HepG2 (cell line): Measurements from ENCODE around the gene IQCE. TPM values are rescaled to one million over a fixed set of nuclear protein-coding genes. Genes with fewer than 3 reads are reported as not detected.

Experiments
- ATAC-seq: fragments of 200-7000 bp; cut with Tn5 transposase; 3 replicates; pipeline ENCODE4 v1.9.1; 2020; ENCODE audit warnings: mild to moderate bottlenecking, moderate library complexity
- BruUV-seq: library from RNA; stranded (reverse); fragments of 400-500 nt; replicated peaks from 2 replicates; lab custom pipeline; 2021; lab: Mats Ljungman, UMichigan
- CTCF ChIA-PET: fragments of 300-600 bp; formaldehyde crosslinking; extraction: SDS; loops from one replicate; lab custom pipeline; 2021; ENCODE audit warnings: low total read pairs, inconsistent platforms, low intra/inter-chr PET ratio; lab: Yijun Ruan, JAX
- POLR2A ChIA-PET: fragments of 350-600 bp; sonication (Branson Sonifier 250); formaldehyde crosslinking; loops from one replicate; lab custom pipeline; 2020; ENCODE audit warnings: antibody characterized with exemption, inconsistent platforms; lab: Yijun Ruan, JAX
- DNase-seq: peaks from one replicate; pipeline ENCODE4 v3.0.0-alpha.2; 2015; ENCODE audit warnings: low spot score
- FAIRE-seq: peaks from 3 replicates; lab custom pipeline; 2011; peaks lifted over from hg19 to GRCh38; lab: Jason Lieb, UNC
- H2AFZ ChIP-seq: one replicate; pipeline ENCODE4 v1.6.1; 2011; ENCODE audit warnings: low read length, inconsistent platforms
- H3K27ac ChIP-seq: fragments of 300-600 bp; 3 replicates; pipeline ENCODE4 v1.8.0; 2011; ENCODE audit warnings: mixed run types, mild to moderate bottlenecking, mixed read lengths, low read length, inconsistent platforms; ENCODE audit not compliant: insufficient read depth; ENCODE audit errors: extremely low read length
- H3K27me3 ChIP-seq, 2 experiments: fragments of 200-600 bp in 1 of 2; 2 replicates in 1 of 2; 3 replicates in 1 of 2; pipeline versions ENCODE4 v1.6.0 to v1.8.0; 2011; ENCODE audit warnings: low read length in 2 of 2, mild to moderate bottlenecking in 2 of 2, moderate library complexity in 2 of 2, inconsistent platforms in 1 of 2; ENCODE audit not compliant: insufficient read depth in 2 of 2, control insufficient read depth in 1 of 2
- H3K36me3 ChIP-seq, 2 experiments: fragments of 200-600 bp in 1 of 2; replicated peaks in 1 of 2; 2 replicates in 1 of 2; 3 replicates in 1 of 2; pipeline versions ENCODE4 v1.5.1 to v1.8.0; 2011; ENCODE audit warnings: low read length in 2 of 2, inconsistent platforms in 1 of 2; ENCODE audit not compliant: insufficient read depth in 2 of 2, control insufficient read depth in 1 of 2
- H3K4me1 ChIP-seq: 2 replicates; pipeline ENCODE4 v1.5.1; 2012; ENCODE audit warnings: low read length, inconsistent platforms; ENCODE audit not compliant: insufficient read depth
- H3K4me2 ChIP-seq: 2 replicates; pipeline ENCODE4 v1.6.0; 2011; ENCODE audit warnings: low read depth, low read length, inconsistent platforms
- H3K4me3 ChIP-seq, 3 experiments: fragments of 200-600 bp in 1 of 3; sonication (generic), shearing (Covaris generic) in 1 of 3; replicated peaks in 1 of 3; 2 replicates each; pipeline ENCODE4 v1.5.1; 2011 to 2016; ENCODE audit warnings: low read length in 3 of 3, inconsistent platforms in 2 of 3, low read depth in 2 of 3, mild to moderate bottlenecking in 2 of 3, control low read depth in 1 of 3, mixed read lengths in 1 of 3; ENCODE audit not compliant: insufficient read depth in 1 of 3
- H3K79me2 ChIP-seq: one replicate; pipeline ENCODE4 v1.6.1; 2011; ENCODE audit warnings: low read length, inconsistent platforms; ENCODE audit not compliant: insufficient read depth
- H3K9ac ChIP-seq: 2 replicates; pipeline ENCODE4 v1.6.0; 2011; ENCODE audit warnings: mild to moderate bottlenecking, low read depth, low read length, inconsistent platforms; ENCODE audit not compliant: insufficient read depth
- H3K9me3 ChIP-seq: 2 replicates; pipeline ENCODE4 v1.5.1; 2012; ENCODE audit warnings: mild to moderate bottlenecking, low read length
- H4K20me1 ChIP-seq: 2 replicates; pipeline ENCODE4 v1.6.0; 2011; ENCODE audit warnings: inconsistent platforms, mild to moderate bottlenecking, low read length, moderate library complexity; ENCODE audit not compliant: insufficient read depth
- HDAC1 ChIP-seq: sonication (generic); formaldehyde crosslinking; IDR thresholded peaks from 2 replicates; pipeline ENCODE4 v1.5.1; 2020; ENCODE audit warnings: mild to moderate bottlenecking, missing genetic modification reagents
- HOXA7 ChIP-seq: sonication (generic); formaldehyde crosslinking; IDR thresholded peaks from 2 replicates; pipeline ENCODE4 v1.8.1; 2022; ENCODE audit warnings: mild to moderate bottlenecking, missing genetic modification reagents, moderate library complexity
- MEIS1 ChIP-seq: sonication (generic); formaldehyde crosslinking; IDR thresholded peaks from 2 replicates; pipeline ENCODE4 v1.9.0; 2021; ENCODE audit warnings: mild to moderate bottlenecking, missing genetic modification reagents, moderate library complexity, borderline replicate concordance
- NBN ChIP-seq: fragments of 450-650 bp; conservative IDR thresholded peaks from 2 replicates; pipeline ENCODE4 v1.6.1; 2017
- NFE2 ChIP-seq: sonication (generic); formaldehyde crosslinking; IDR thresholded peaks from 2 replicates; pipeline ENCODE4 v1.4.0; 2020; ENCODE audit warnings: missing genetic modification reagents
- REPIN1 ChIP-seq: sonication (generic); formaldehyde crosslinking; IDR thresholded peaks from 2 replicates; pipeline ENCODE4 v1.8.0; 2022; ENCODE audit warnings: missing genetic modification reagents, low read depth, mild to moderate bottlenecking, borderline replicate concordance
- RFXANK ChIP-seq: IDR thresholded peaks from 2 replicates; pipeline ENCODE4 v1.6.1; 2016
- SMC3 ChIP-seq: IDR thresholded peaks from 2 replicates; pipeline ENCODE4 v1.6.1; 2011; ENCODE audit warnings: low read length, improper control_type of control experiment
- SNAI1 ChIP-seq: sonication (generic); formaldehyde crosslinking; IDR thresholded peaks from 2 replicates; pipeline ENCODE4 v1.5.0; 2020; ENCODE audit warnings: mild to moderate bottlenecking, missing genetic modification reagents, borderline replicate concordance
- ZBTB38 ChIP-seq: sonication (generic); formaldehyde crosslinking; IDR thresholded peaks from 2 replicates; pipeline ENCODE4 v1.5.1; 2020; ENCODE audit warnings: mild to moderate bottlenecking, missing genetic modification reagents
- ZNF10 ChIP-seq: sonication (generic); formaldehyde crosslinking; IDR thresholded peaks from 2 replicates; pipeline ENCODE4 v1.4.0; 2020; ENCODE audit warnings: mild to moderate bottlenecking, low read depth, missing genetic modification reagents, borderline replicate concordance
- ZNF598 ChIP-seq: sonication (generic); formaldehyde crosslinking; IDR thresholded peaks from 2 replicates; pipeline ENCODE4 v1.5.1; 2020; ENCODE audit warnings: mild to moderate bottlenecking, missing genetic modification reagents, borderline replicate concordance
- ZNF790 ChIP-seq: sonication (generic); formaldehyde crosslinking; IDR thresholded peaks from 2 replicates; pipeline ENCODE4 v1.8.0; 2022; ENCODE audit warnings: missing genetic modification reagents, mild to moderate bottlenecking, borderline replicate concordance
- WGBS: methylation state at CpG from one replicate; pipeline ENCODE4 v1.1.6; 2017; ENCODE audit warnings: low lambda C conversion rate; 5-methylcytosine and 5-hydroxymethylcytosine counted together
- in situ Hi-C: cut with HindIII; loops from 2 replicates; pipeline ENCODE4 v1.10.0; 2017; ENCODE audit warnings: low pct_unique_long_range_greater_than_20kb; ENCODE audit not compliant: extremely low pct_ligation_motif_present
- intact Hi-C: fragments of 100-400 bp; cut with micrococcal nuclease; formaldehyde crosslinking; loops from one replicate; pipeline ENCODE4 v1.10.0; 2022; ENCODE audit not compliant: unreplicated experiment
- polyA plus RNA-seq, 8 experiments: library from polyadenylated mRNA; depleted of rRNA in 3 of 8; stranded (reverse) in 7 of 8; unstranded in 1 of 8; fragments of >200 nt; fragmentation: Illumina TruSeq in 4 of 8; extraction: Trizol in 4 of 8; gene quantifications; 2 replicates each; pipeline versions ENCODE4 v1.2.1 to v1.2.3, GENCODE V29; 2011 to 2016; ENCODE audit warnings: low read depth in 4 of 8, missing spikeins in 1 of 8, mixed read lengths in 1 of 8; ENCODE audit not compliant: insufficient read depth in 1 of 8
- total RNA-seq, 5 experiments: library from RNA; depleted of rRNA; stranded (reverse); fragments of >200 nt; fragmentation: Illumina TruSeq; extraction: Trizol; gene quantifications; 2 replicates each; pipeline ENCODE4 v1.2.3, GENCODE V29; 2016; ENCODE audit warnings: low read depth in 1 of 5
- TF ChIP-seq, protein P1 (sequence below): sonication (generic); formaldehyde crosslinking; IDR thresholded peaks from 2 replicates; pipeline ENCODE4 v1.5.0; 2020; ENCODE audit warnings: mild to moderate bottlenecking, missing genetic modification reagents, moderate library complexity
- TF ChIP-seq, protein P2 (sequence below): IDR thresholded peaks from 2 replicates; pipeline ENCODE4 v1.6.1; 2012; ENCODE audit warnings: inconsistent platforms
- TF ChIP-seq, protein P3 (sequence below): sonication (generic); formaldehyde crosslinking; IDR thresholded peaks from 2 replicates; pipeline ENCODE4 v1.4.0; 2020; ENCODE audit warnings: missing genetic modification reagents
- TF ChIP-seq, protein P4 (sequence below): sonication (generic); formaldehyde crosslinking; IDR thresholded peaks from 2 replicates; pipeline ENCODE4 v1.5.1; 2020; ENCODE audit warnings: mild to moderate bottlenecking, missing genetic modification reagents, moderate library complexity

The IQCE gene
- total and polyA plus RNA-seq, 2 of the 13 experiments (the other 11 are each of a cell fraction or from before 2014, with no cell fraction given): 1.5 to 2.5 TPM

- Histone ChIP-seq H3K27me3 (no peaks in the 10 kb centered on the region), H4K20me1 (peaks cover 10% of the 10 kb centered on the region; the same call in 1 of the 2 replicates), H3K27ac (no peak overlapping the region), H3K9ac (no peak overlapping the region), H3K9me3 (no peaks in the 10 kb centered on the region), H3K4me3 (no peak overlapping the region), H3K79me2 (no peaks in the 10 kb centered on the region), H2AFZ (no peak overlapping the region), H3K36me3 (peaks cover 20 to 30% of the 10 kb centered on the region in 2 experiments; a peak in 4 of 5 replicates), H3K4me1 (no peaks in the 10 kb centered on the region; the same call in 1 of the 2 replicates), H3K4me2 (no peak overlapping the region)
- DNase-seq (peak; percentile 58), ATAC-seq (peak; percentile 75), FAIRE-seq (peak; percentile 4)
- intact Hi-C loops (loop anchor here (5.0 kb wide), 1 partner anchor 44 kb away; no protein-coding TSS in a partner anchor), in situ Hi-C loops (no loop called here)
- CTCF ChIA-PET: interaction anchor here (1.0 to 1.5 kb wide), 2 partner anchors 11 to 43 kb away, joined by 3 to 7 read pairs; no protein-coding TSS in a partner anchor
- POLR2A ChIA-PET: interaction anchor here (0.7 kb wide), 1 partner anchor 30 kb away, joined by 3 read pairs; no protein-coding TSS in a partner anchor
- 76% methylated on average over 6 of the region's 15 CpGs for WGBS
- no TSS peak for BruUV-seq
- peak; percentile 61 for TF ChIP-seq ZBTB38 (CRISPR knock-in tag)
- TF ChIP-seq, protein P1, sequence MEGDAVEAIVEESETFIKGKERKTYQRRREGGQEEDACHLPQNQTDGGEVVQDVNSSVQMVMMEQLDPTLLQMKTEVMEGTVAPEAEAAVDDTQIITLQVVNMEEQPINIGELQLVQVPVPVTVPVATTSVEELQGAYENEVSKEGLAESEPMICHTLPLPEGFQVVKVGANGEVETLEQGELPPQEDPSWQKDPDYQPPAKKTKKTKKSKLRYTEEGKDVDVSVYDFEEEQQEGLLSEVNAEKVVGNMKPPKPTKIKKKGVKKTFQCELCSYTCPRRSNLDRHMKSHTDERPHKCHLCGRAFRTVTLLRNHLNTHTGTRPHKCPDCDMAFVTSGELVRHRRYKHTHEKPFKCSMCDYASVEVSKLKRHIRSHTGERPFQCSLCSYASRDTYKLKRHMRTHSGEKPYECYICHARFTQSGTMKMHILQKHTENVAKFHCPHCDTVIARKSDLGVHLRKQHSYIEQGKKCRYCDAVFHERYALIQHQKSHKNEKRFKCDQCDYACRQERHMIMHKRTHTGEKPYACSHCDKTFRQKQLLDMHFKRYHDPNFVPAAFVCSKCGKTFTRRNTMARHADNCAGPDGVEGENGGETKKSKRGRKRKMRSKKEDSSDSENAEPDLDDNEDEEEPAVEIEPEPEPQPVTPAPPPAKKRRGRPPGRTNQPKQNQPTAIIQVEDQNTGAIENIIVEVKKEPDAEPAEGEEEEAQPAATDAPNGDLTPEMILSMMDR (CRISPR knock-in tag): peak; percentile 69
- no peak for TF ChIP-seq NFE2 (CRISPR knock-in tag)
- TF ChIP-seq ZNF790 (CRISPR knock-in tag): no peak
- TF ChIP-seq RFXANK (CRISPR knock-in tag): no peak
- no peak for TF ChIP-seq SNAI1 (CRISPR knock-in tag)
- no peak for TF ChIP-seq REPIN1 (CRISPR knock-in tag)
- no peak for TF ChIP-seq ZNF598 (CRISPR knock-in tag)
- TF ChIP-seq, protein P2, sequence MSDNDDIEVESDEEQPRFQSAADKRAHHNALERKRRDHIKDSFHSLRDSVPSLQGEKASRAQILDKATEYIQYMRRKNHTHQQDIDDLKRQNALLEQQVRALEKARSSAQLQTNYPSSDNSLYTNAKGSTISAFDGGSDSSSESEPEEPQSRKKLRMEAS: peak; percentile 11; the same call in 1 of the 2 replicates
- no peak for TF ChIP-seq NBN
- TF ChIP-seq SMC3: peak; percentile 35; the same call in 1 of the 2 replicates
- TF ChIP-seq, protein P3, sequence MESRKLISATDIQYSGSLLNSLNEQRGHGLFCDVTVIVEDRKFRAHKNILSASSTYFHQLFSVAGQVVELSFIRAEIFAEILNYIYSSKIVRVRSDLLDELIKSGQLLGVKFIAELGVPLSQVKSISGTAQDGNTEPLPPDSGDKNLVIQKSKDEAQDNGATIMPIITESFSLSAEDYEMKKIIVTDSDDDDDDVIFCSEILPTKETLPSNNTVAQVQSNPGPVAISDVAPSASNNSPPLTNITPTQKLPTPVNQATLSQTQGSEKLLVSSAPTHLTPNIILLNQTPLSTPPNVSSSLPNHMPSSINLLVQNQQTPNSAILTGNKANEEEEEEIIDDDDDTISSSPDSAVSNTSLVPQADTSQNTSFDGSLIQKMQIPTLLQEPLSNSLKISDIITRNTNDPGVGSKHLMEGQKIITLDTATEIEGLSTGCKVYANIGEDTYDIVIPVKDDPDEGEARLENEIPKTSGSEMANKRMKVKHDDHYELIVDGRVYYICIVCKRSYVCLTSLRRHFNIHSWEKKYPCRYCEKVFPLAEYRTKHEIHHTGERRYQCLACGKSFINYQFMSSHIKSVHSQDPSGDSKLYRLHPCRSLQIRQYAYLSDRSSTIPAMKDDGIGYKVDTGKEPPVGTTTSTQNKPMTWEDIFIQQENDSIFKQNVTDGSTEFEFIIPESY (CRISPR knock-in tag): peak; percentile 81
- no peak for TF ChIP-seq MEIS1 (CRISPR knock-in tag)
- no peak for TF ChIP-seq ZNF10 (CRISPR knock-in tag)
- 0 out of 2 replicates have a peak, but pooled peaks have one; percentile 33 for TF ChIP-seq HDAC1
- TF ChIP-seq, protein P4, sequence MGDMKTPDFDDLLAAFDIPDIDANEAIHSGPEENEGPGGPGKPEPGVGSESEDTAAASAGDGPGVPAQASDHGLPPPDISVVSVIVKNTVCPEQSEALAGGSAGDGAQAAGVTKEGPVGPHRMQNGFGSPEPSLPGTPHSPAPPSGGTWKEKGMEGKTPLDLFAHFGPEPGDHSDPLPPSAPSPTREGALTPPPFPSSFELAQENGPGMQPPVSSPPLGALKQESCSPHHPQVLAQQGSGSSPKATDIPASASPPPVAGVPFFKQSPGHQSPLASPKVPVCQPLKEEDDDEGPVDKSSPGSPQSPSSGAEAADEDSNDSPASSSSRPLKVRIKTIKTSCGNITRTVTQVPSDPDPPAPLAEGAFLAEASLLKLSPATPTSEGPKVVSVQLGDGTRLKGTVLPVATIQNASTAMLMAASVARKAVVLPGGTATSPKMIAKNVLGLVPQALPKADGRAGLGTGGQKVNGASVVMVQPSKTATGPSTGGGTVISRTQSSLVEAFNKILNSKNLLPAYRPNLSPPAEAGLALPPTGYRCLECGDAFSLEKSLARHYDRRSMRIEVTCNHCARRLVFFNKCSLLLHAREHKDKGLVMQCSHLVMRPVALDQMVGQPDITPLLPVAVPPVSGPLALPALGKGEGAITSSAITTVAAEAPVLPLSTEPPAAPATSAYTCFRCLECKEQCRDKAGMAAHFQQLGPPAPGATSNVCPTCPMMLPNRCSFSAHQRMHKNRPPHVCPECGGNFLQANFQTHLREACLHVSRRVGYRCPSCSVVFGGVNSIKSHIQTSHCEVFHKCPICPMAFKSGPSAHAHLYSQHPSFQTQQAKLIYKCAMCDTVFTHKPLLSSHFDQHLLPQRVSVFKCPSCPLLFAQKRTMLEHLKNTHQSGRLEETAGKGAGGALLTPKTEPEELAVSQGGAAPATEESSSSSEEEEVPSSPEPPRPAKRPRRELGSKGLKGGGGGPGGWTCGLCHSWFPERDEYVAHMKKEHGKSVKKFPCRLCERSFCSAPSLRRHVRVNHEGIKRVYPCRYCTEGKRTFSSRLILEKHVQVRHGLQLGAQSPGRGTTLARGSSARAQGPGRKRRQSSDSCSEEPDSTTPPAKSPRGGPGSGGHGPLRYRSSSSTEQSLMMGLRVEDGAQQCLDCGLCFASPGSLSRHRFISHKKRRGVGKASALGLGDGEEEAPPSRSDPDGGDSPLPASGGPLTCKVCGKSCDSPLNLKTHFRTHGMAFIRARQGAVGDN (CRISPR knock-in tag): peak; percentile 48
- TF ChIP-seq HOXA7 (CRISPR knock-in tag): no peak
These were observed 92.6 kb downstream of the IQCE start for GRCh38 chr7:2651336-2651735.
